GM12891 (cell line): Measurements from ENCODE around the gene MUC2.

Source experiments
- DNase-seq: peaks from one replicate; pipeline ENCODE4 v3.0.0; 2011; ENCODE audit warnings: low spot score; ENCODE audit not compliant: insufficient read length
- FAIRE-seq: peaks from 2 replicates; lab custom pipeline; 2011; peaks lifted over from hg19 to GRCh38; lab: Jason Lieb, UNC
- PAX5 ChIP-seq: IDR thresholded peaks from 2 replicates; pipeline ENCODE4 v1.6.1; 2011; ENCODE audit warnings: low read length, moderate library complexity, mild to moderate bottlenecking; ENCODE audit not compliant: insufficient read depth, severe bottlenecking
- POLR2A ChIP-seq: IDR thresholded peaks from 2 replicates; pipeline ENCODE4 v1.6.1; 2011; ENCODE audit warnings: low read depth, low read length, control low read depth
- POLR2AphosphoS5 ChIP-seq: IDR thresholded peaks from 2 replicates; pipeline ENCODE4 v1.6.1; 2011; ENCODE audit warnings: low read depth, low read length, control low read depth
- POU2F2 ChIP-seq: IDR thresholded peaks from 2 replicates; pipeline ENCODE4 v1.6.1; 2011; ENCODE audit warnings: low read depth, mild to moderate bottlenecking, control low read depth, low read length, moderate library complexity
- SPI1 ChIP-seq: IDR thresholded peaks from 2 replicates; pipeline ENCODE4 v1.6.1; 2011; ENCODE audit warnings: low read depth, low read length, control low read depth
- TAF1 ChIP-seq: IDR thresholded peaks from 2 replicates; pipeline ENCODE4 v1.6.1; 2011; ENCODE audit warnings: low read depth, low read length, control low read depth

The MUC2 gene

GRCh38 chr11:1051356-1052132, 23.1 kb upstream of the MUC2 start:
- TF ChIP-seq SPI1 (no peak), POLR2A (no peak), POLR2AphosphoS5 (no peak), PAX5 (no peak), TAF1 (no peak), POU2F2 (no peak)
- DNase-seq = no peak
- FAIRE-seq = no peak

- TF ChIP-seq POU2F2 (no peak), TAF1 (no peak), SPI1 (no peak), POLR2A (no peak), PAX5 (no peak), POLR2AphosphoS5 (no peak)
- no peak for DNase-seq
- no peak for FAIRE-seq
These were observed 22.3 kb upstream of the MUC2 start for GRCh38 chr11:1052133-1053011.

GRCh38 chr11:1053121-1053901, 21.4 kb upstream of the MUC2 start:
- DNase-seq (no peak), FAIRE-seq (no peak)
- no peak for TF ChIP-seq POU2F2
- TF ChIP-seq SPI1 = no peak
- no peak for TF ChIP-seq TAF1
- TF ChIP-seq POLR2AphosphoS5 = no peak
- no peak for TF ChIP-seq PAX5
- no peak for TF ChIP-seq POLR2A

GRCh38 chr11:1054143-1055108, 20.2 kb upstream of the MUC2 start:
- DNase-seq = no peak
- no peak for TF ChIP-seq SPI1
- no peak for TF ChIP-seq POU2F2
- TF ChIP-seq POLR2AphosphoS5 = no peak
- TF ChIP-seq POLR2A = no peak
- no peak for TF ChIP-seq PAX5
- no peak for TF ChIP-seq TAF1
- FAIRE-seq = no peak

GRCh38 chr11:1055109-1055703, 19.5 kb upstream of the MUC2 start:
- no peak for TF ChIP-seq POLR2A
- DNase-seq = no peak
- FAIRE-seq = no peak

GRCh38 chr11:1055990-1056771, 18.5 kb upstream of the MUC2 start:
- DNase-seq = no peak
- TF ChIP-seq POU2F2 (no peak), POLR2A (no peak), SPI1 (no peak), TAF1 (no peak), PAX5 (no peak), POLR2AphosphoS5 (no peak)
- FAIRE-seq = no peak

GRCh38 chr11:1057806-1058205, 16.9 kb upstream of the MUC2 start:
- FAIRE-seq (no peak), DNase-seq (no peak)
- TF ChIP-seq POLR2AphosphoS5 (no peak), SPI1 (no peak), TAF1 (no peak), PAX5 (no peak), POU2F2 (no peak), POLR2A (no peak)

- DNase-seq (no peak), FAIRE-seq (no peak)
- TF ChIP-seq POU2F2 = no peak
- no peak for TF ChIP-seq TAF1
- TF ChIP-seq POLR2A = no peak
- TF ChIP-seq POLR2AphosphoS5 = no peak
- TF ChIP-seq SPI1 = no peak
- TF ChIP-seq PAX5 = no peak
These were observed 14.9 kb upstream of the MUC2 start for GRCh38 chr11:1059759-1060158.
